SHP77 (cell line): ENCODE data around the gene CFB.
"Not testable (repeated sequence)": the region's sequence is repeated elsewhere in the genome, so short reads cannot be mapped to it uniquely, and the experiment has no call there.

Experiments
- DNase-seq, 2 experiments: peaks; one replicate each; lab custom pipeline; 2025; lab: John Stamatoyannopoulos, UW

Gene CFB

GRCh38 chr6:31945507-31946369 is at the start of gene CFB:
TSS of gene CFB (plus strand) at chr6:31946095. CDS start at chr6:31946222, 127 bp downstream.
- DNase-seq, result no peak

GRCh38 chr6:31896493-31896855 is 49.4 kb upstream of the CFB start:
- no peak for DNase-seq

DNA sequence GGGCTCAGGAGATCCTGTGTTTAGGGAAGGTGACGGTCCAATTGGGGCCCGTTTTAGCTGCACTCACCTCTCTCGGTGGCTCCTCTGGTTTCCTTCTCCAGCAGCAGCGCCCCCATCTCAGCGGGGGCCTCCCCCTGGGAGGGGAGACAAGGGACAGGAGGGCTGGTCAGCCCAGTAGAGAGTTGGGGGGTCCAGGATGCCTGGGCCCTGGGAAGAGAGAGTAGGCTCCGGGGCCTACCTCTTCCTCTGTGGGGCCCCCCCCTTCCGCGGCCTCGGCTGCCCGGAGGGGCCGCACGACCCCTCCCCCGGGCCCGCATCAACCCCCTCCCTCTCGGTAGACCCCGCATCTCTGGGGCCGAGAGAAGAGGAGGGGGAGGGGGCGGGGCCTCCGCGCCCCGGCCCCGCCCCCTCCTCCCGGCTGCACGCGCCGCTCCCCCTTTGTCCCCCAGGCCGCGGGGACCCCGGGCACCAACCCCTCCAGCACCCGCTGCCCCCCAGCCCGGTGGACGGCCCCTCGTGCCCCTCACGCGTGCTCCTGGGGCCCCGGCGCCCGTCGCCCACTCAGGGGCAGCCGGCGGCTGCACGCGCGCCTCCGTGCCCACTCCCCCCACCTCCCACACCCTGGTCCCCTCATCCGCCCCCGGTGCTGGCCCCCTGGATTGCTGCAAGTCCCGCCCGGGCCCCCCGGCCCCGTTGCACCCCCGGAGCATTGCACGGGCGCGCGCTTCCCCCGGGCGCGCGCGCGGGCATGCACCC is 48.9 kb upstream of the CFB start:
- DNase-seq, result no peak

- DNase-seq, result peak; percentile 70 to 78
These were observed 48.1 kb upstream of the CFB start, which contains the start of gene EHMT2 for GRCh38 chr6:31897612-31898382. TSS of gene EHMT2 (minus strand) at chr6:31897698. CDS start at chr6:31897677, 21 bp downstream.

DNA sequence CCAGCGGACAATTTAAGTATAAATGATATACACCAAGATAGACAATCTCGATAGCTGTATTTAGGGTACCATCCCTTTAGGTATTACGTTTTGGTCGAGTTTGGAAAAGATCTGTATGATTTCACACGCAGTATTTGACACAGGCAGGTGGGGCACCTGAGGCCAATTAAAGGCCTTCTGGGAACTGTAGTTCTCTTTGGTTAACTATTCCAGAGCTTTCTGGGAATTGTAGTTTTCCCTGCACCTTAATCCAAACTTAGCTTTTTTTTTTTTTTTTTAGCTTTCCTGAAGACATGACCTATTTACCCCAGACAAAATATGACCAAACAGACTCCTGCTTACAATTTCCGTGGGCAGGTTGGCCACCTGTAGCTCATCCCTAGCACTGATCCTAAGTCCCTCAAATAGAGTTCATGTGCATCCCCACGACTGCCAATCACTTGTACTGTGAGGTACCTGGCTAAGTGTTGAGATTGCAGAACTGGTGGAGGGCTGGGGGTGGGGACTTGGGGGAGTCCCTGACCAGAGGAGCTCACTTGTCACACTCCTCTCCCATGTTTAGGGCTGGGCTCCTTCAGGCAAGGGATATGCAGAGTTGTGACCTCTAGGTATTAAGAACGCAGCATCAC is 47.4 kb upstream of the CFB start:
- DNase-seq, result peak; percentile 37 to 47

DNA sequence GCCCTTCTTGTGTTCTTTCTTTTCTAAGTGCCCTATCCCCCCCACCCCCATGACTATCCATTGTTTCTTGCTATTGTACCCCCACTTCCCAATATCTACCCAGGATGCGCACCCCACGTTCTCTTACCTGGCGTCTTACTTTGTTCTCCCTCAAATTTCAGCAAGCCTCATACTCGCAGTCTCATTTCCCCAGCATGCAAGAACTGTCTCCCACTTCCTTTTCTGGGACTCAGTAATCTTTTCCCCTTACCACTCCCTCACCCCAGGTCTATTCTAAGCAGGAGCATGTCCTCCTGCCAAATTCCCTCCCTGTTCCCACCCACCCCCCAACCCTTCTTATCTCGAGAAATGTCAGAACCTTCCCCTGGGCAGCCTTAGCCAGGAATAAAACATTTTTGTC is 46.7 kb upstream of the CFB start:
- DNase-seq, result no peak

DNA sequence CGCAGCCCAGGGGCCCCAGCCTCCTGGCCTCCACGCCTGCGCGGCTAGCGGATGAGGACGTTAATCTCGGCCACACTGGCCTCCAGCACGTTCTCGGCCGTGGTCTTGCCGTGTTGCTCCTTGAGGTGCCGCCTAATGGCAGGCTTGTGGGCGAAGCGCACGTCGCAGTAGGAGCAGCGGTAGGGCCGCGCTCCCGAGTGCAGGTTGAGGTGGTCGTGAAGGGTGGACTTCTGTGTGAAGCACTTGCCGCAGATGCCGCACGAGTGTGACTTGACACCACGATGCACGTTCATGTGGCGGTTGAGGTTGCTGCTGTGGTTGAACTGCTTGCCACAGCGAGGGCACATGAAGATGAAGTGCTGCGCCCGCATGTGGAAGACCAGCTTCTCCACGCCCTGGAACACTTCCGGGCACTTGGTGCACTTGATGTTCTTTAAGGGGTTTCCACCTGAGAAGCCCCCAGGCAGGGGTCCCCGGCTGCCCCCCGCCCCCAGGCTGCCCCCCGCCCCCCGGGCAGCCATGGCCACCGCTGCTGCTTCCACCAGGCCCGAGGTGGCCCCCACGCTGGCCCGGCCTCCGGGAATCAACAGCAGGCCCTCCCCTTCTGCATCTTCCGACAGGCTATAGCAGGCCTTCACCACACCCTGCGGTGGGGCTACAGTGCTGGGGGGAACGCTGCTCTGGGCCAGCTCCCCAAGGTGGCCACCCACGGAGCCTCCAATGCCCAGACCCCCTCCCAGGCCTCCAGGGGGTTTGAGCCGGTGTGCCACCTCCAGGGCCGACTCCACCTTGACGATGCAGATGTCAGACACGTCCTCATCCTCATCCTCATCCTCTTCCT is 45.8 kb upstream of the CFB start:
- DNase-seq, result no peak

- peak in 1 of 2 experiments; percentile 17 for DNase-seq
These were observed 44.9 kb upstream of the CFB start for GRCh38 chr6:31900917-31901414.

DNA sequence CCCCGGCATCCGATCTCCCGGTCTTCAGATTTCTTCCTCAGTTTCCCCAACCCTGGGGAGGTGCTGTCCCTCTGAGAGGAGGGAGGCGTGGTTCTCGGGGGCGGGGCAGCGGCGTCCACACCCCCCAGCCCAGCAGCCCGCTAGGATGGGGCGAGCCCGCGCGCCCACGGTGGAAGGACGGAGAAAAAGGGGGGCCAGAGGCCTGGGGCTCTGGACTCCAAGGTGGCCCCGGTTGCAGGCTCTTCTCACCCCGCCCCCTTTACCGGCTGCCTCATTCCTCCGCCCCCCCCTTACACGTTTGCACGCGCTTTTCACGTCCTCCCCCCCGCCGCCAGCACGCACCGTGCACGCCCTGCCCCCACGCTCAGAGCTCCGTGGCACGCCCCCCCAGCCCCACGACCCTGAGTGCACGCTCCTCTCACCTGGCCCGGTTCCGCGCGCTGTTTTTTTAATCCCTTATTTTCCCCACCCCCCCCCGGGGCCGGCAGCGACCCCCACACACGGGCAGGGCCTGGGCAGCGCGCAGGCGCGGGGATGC is 44.4 kb upstream of the CFB start:
- DNase-seq, result no peak

GRCh38 chr6:31901953-31902643 is 43.8 kb upstream of the CFB start, which contains the start of gene ZBTB12:
TSS of gene ZBTB12 (minus strand) at chr6:31902086. CDS start at chr6:31901305, 781 bp downstream.
- DNase-seq, result peak; percentile 92 to 94

- no peak for DNase-seq
These were observed 41.9 kb upstream of the CFB start for GRCh38 chr6:31903957-31904356.

- no peak for DNase-seq
These were observed 40.9 kb upstream of the CFB start for GRCh38 chr6:31905041-31905440.

DNA sequence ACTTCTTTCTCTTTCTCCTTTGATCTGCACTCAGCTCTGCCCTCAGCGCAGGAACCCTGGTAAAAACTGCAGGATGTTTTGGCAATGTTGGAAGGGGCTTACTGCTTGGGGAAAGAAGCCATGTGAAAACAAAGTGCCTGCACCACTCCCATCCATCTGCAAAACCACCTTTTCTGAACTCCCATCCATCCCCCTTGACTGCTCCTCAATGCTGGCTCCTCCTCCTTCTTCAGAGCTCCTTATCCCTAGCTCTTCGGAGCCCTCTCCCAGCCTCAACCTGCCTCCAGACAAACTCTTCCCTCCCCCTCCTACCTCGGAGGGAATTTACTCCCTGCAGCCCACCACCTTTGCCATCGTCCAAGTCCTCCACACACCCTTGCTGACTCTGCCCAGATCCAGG is 39.8 kb upstream of the CFB start:
- DNase-seq, result no peak

DNA sequence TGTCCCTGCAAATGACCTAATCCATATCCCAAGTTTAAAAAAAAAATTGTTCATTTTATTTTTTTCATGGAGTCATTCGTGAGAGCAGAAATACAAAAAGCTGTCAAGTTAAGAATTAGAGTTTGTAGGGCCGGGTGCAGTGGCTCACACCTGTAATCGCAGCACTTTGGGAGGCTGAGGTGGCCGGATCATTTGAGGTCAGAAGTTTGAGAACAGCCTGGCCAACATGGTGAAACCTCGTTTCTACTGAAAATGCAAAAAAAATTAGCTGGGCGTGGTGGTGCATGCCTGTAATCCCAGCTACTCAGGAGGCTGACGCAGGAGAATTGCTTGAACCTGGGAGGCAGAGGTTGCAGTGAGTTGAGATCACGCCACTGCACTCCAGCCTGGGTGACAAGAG is 39.2 kb upstream of the CFB start:
- not testable (repeated sequence) for DNase-seq

GRCh38 chr6:31907158-31907813 is 38.6 kb upstream of the CFB start:
- DNase-seq, result no peak

GRCh38 chr6:31908255-31908654 is 37.6 kb upstream of the CFB start:
- DNase-seq, result not testable (repeated sequence)

DNA sequence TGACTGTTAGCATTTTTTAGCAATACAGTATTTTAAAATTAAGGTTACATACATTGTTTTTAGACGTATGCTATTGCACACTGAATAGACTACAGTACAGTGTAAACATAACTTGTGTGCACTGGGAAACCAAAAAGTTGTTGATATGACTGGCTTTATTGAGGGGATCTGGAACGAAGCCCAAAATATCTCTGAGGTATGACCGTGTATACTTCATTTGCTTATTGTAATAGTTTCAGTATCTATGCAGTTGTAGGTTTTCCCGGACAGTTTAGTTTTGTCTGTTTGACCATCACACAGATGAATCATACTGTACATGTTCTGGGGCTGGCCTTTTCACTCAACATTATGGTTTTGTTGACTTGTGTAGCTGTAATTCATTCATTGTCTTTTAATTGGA is 37.1 kb upstream of the CFB start:
- DNase-seq, result no peak

- not testable (repeated sequence) for DNase-seq
These were observed 36.6 kb upstream of the CFB start for GRCh38 chr6:31909298-31909697.
